ENCODE data around the gene CERS4.
"Not testable (repeated sequence)": the region's sequence is repeated elsewhere in the genome, so short reads cannot be mapped to it uniquely, and the experiment has no call there.

The CERS4 gene

GRCh38 chr19:8269724-8270123 lies 60.6 kb downstream of the CERS4 start:
- DNase-seq, result no peak

- DNase-seq, result not testable (repeated sequence)
These were observed 67.3 kb downstream of the CERS4 start for GRCh38 chr19:8276508-8276907.

- DNase-seq, result not testable (repeated sequence)
These were observed 82.2 kb downstream of the CERS4 start for GRCh38 chr19:8291337-8291736.

GRCh38 chr19:8302357-8302691 lies 93.2 kb downstream of the CERS4 start:
- DNase-seq, result peak; percentile 23

- DNase-seq, result no peak
These were observed 93.6 kb downstream of the CERS4 start for GRCh38 chr19:8302734-8303133.

- DNase-seq, result no peak
These were observed 95.9 kb downstream of the CERS4 start for GRCh38 chr19:8304841-8305621.

- no peak for DNase-seq
These were observed 96.6 kb downstream of the CERS4 start for GRCh38 chr19:8305798-8306197.

GRCh38 chr19:8306235-8307054 lies 97.3 kb downstream of the CERS4 start:
- no peak for DNase-seq

GRCh38 chr19:8307400-8307964 lies 98.3 kb downstream of the CERS4 start:
- no peak for DNase-seq

GRCh38 chr19:8307965-8308866 lies 99.0 kb downstream of the CERS4 start, which contains the start of gene CD320:
Gene CD320, minus strand, starts transcription at chr19:8308358. Its CDS starts 68 bp downstream, at chr19:8308290.
- peak; percentile 79 for DNase-seq

GRCh38 chr19:8308891-8309291 lies 99.7 kb downstream of the CERS4 start:
- no peak for DNase-seq

- no peak for DNase-seq
These were observed 101.3 kb downstream of the CERS4 start for GRCh38 chr19:8310342-8311055.

GRCh38 chr19:8311461-8312260 lies 102.5 kb downstream of the CERS4 start:
- no peak for DNase-seq

All from DMS 273 treated with DMSO at 0.1 percent for 48 hours (cell line).